ENCODE measurements around the gene MRPL12.
A peak's percentile ranks its signal among the peaks of the same experiment; 100 is the strongest.
"Not testable (repeated sequence)": the region's sequence is repeated elsewhere in the genome, so short reads cannot be mapped to it uniquely, and the experiment has no call there.

Gene MRPL12

DNA sequence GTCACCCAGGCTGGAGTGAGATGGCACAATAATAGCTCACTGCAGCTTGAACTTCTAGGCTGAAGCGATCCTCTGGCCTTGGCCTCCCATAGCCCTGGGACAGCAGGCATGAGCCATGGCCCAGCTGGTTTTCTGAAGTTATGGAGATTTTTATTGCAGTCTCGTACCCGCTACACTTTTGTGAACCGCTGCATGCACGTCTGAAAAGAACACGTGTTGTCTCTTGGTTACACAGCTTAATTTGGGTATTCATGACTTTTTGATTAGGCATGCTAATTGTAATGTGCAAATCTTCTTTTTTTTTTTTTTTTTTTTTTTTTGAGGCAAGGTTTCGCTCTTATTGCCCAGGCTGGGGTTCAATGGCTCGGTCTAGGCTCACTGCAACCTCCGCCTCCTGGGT is 22.3 kb downstream of the MRPL12 start:
- H3K27ac Mint-ChIP-seq, result no peak overlapping the region
- ATAC-seq (ENCODE audit: low read depth) (no peak), DNase-seq (ENCODE audit: low spot score in 2 of 2) (no peak)
- peaks cover 3% of the 10 kb centered on the region for H3K4me1 Mint-ChIP-seq
- H3K27me3 Mint-ChIP-seq, result peaks cover 17% of the 10 kb centered on the region
- H3K36me3 Mint-ChIP-seq, result no peaks in the 10 kb centered on the region
- no peak overlapping the region for H3K4me3 Mint-ChIP-seq
- H3K9me3 Mint-ChIP-seq, result no peaks in the 10 kb centered on the region

DNA sequence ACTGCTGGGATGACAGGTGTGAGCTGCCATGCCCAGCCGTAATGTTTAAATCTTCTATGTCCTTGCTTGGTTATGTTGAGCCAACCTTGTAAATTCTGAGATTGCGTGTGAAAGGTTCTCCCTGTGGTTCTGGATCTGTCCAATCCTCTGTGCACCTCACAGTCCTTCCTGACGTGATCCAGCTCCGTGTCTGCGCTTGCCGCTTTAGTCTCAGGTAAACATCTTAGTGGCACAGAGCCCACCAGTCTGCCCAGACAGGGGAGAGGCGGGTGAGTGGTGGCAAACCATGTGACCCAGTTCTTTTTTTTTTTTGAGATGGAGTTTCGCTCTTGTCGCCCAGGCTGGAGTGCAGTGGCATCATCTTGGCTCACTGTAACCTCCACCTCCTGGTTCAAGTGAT is 22.8 kb downstream of the MRPL12 start:
- H3K36me3 Mint-ChIP-seq, result no peaks in the 10 kb centered on the region
- no peak overlapping the region for H3K27ac Mint-ChIP-seq
- peaks cover 3% of the 10 kb centered on the region for H3K4me1 Mint-ChIP-seq
- no peak for DNase-seq (ENCODE audit: low spot score in 2 of 2)
- H3K4me3 Mint-ChIP-seq, result no peak overlapping the region
- no peaks in the 10 kb centered on the region for H3K9me3 Mint-ChIP-seq
- peaks cover 19% of the 10 kb centered on the region for H3K27me3 Mint-ChIP-seq
- no peak for ATAC-seq (ENCODE audit: low read depth)

DNA sequence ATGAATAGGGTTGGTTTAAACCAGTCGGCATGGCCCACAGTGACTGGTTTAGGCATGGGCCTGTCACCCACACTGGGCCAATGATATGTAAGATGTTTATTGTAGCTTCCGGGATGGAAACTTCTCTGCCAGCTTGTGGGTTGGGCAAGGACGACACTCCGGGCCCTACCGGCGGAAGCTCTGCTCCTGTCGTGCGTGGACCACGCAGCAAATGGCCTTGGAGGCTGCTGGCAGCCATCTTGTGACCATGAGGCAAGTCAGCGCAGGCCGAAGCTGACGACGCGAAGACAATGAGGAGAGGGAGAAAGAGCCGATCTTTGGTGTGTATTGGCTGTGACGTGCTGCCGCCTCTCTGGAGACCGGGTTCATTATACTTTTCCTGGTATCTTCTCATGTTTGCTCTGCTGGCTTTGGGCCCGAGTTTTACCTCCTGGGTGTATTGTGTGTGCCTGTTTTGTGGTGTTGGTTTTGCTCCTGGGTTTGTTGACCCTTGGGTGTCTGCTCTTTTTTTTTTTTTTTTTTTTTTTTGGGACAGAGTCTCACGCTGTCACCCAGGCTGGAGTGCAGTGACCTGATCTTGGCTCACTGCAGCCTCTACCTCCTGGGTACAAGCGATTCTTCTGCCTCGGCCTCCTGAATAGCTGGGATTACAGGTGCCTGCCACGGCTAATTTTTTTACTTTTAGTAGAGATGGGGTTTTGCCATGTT is 24.3 kb downstream of the MRPL12 start:
- ATAC-seq (ENCODE audit: low read depth) (no peak), DNase-seq (ENCODE audit: low spot score in 2 of 2) (no peak)
- Mint-ChIP-seq H3K9me3 (no peaks in the 10 kb centered on the region), H3K4me1 (peaks cover 3% of the 10 kb centered on the region), H3K27me3 (peaks cover 20% of the 10 kb centered on the region), H3K27ac (no peak overlapping the region), H3K36me3 (no peaks in the 10 kb centered on the region), H3K4me3 (no peak overlapping the region)

DNA sequence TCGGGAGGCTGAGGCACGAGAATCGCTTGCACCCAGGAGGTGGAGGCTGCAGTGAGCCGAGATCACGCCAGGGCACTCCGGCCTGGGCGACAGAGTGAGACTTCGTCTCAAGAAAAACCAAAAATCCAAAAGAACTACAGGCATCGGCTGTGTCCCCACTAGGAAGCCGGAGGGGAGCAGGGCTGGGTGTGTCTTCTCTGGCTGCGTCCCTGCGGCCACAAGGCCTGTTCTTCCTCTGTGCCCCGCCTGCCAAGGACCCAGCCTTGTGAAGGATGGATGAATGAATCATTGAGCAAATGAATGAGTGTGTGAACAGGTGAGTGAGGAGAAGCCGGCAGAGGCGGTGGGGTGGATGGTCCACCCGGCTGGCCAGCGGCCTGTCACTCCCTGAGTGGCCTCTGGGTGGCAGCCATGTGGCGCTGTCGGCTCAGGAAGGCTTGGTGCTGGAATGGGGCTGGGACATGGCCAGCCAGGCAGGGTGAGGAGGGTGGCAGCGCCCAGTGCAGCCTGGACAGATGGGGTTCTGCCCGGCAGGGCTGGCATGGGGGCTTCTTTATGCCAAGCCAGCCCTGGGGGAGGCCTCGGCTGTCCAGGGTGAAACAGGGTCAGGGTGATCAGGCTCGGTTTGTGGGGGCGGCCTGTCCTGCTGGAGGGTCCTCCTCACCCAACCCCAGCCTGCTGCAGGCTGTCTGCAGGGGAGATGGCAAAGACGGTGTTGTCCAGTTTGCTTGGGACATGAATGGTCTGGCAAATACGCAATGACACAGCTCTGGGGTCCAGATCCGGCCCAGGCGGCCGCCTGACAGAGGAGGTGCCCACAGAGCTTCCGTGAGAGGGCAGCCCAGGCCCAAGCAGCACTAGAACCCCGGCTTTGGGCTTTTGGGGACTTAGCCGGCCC is 30.6 kb downstream of the MRPL12 start:
- peak; percentile 50 to 59 for DNase-seq (ENCODE audit: low spot score in 2 of 2)
- peaks cover 15% of the 10 kb centered on the region for H3K27me3 Mint-ChIP-seq
- no peak overlapping the region for H3K4me3 Mint-ChIP-seq
- no peaks in the 10 kb centered on the region for H3K36me3 Mint-ChIP-seq
- H3K9me3 Mint-ChIP-seq, result no peaks in the 10 kb centered on the region
- peak; percentile 67 for ATAC-seq (ENCODE audit: low read depth)
- H3K4me1 Mint-ChIP-seq, result peaks cover 8% of the 10 kb centered on the region
- no peak overlapping the region for H3K27ac Mint-ChIP-seq

DNA sequence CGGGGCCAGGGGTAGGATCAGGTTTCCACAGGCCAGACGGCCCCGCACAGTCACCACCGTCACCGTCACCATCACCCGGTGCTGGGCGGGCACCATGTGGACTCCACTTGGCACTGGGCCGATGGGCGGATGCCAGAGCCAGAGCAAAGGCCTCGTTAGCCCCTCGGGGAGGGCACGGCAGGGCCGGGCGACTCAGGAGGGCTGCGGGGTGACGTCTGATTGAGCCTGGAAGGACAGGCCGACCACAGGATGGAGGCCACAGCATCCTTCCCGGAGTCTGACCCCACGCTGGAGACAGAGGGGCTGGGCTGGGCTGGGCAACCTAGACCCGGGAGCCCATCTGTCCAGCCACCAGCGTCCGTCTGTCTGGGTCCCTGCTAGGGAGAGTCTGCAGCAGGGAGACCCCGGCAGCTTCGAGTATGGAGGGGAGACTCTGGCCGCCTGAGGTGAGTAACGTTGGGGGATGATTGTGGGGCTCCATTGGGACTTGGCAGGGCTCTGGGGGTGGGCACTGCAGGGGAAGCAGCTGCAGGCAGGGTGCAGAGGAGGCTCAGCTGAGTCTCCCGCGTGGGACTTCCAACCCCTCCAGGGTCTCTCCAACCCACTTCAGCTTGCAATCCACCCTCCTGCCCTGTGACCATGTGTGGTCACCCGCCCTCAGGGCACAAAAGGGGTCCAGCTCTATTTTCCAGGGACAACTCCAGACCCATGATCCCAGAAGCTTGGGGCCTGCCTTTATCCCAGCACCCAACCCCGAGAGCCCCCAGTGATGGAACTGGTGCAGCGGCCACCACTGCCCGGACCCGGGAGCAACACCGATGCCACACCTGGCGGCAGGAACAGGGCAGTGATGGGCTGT is 31.5 kb downstream of the MRPL12 start:
- no peaks in the 10 kb centered on the region for H3K9me3 Mint-ChIP-seq
- peaks cover 16% of the 10 kb centered on the region for H3K27me3 Mint-ChIP-seq
- DNase-seq (ENCODE audit: low spot score in 2 of 2) (no peak), ATAC-seq (ENCODE audit: low read depth) (no peak)
- H3K4me3 Mint-ChIP-seq, result no peak overlapping the region
- H3K27ac Mint-ChIP-seq, result no peak overlapping the region
- H3K4me1 Mint-ChIP-seq, result peaks cover 8% of the 10 kb centered on the region
- no peaks in the 10 kb centered on the region for H3K36me3 Mint-ChIP-seq

DNA sequence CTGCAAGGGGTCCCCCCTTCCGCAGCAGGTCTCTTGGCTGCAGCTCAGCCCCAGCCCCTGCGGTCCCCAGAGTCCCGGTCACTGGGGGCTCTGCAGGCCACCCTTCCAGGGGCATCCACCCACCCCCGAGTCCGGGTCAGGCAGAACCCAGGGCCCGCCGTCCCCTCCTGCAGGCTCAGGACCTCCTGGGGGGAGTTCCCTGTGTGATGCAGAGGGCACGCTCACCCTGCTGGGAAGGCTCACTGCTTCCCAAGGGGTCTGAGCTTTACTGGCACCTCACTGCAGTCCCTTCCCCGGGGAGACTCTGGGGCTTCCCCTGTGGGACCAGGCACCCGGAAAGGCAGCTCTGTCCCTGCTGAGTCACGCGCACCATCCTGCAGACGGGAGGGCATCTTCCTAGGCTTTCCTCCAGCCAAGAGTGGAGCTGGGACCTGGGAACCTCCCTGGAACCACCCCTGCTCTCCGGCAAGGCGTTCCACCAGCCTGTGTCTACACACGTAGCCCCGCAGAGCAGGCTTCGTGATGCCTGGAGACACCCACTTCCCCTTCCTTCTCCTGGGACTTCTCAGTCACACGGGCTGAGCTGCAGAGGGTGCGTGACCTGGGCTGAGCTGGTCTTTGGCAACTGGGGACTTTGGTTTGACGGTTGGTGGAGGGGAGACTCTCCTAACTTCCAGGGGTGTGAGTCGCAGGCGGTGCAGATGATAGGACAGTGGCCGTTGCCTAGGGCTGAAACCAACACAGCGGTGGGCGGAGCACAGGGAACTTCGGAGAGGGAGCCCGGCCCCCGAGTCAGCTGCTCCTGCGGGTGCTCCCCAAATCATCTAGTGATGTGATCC is 32.3 kb downstream of the MRPL12 start:
- ATAC-seq (ENCODE audit: low read depth), result peak; percentile 88
- no peaks in the 10 kb centered on the region for H3K36me3 Mint-ChIP-seq
- H3K9me3 Mint-ChIP-seq, result no peaks in the 10 kb centered on the region
- H3K27me3 Mint-ChIP-seq, result peaks cover 16% of the 10 kb centered on the region
- H3K27ac Mint-ChIP-seq, result no peak overlapping the region
- H3K4me1 Mint-ChIP-seq, result peaks cover 8% of the 10 kb centered on the region
- H3K4me3 Mint-ChIP-seq, result peak overlapping the region; percentile 81
- peak in 1 of 2 donors; percentile 32 for DNase-seq (ENCODE audit: low spot score in 2 of 2)

DNA sequence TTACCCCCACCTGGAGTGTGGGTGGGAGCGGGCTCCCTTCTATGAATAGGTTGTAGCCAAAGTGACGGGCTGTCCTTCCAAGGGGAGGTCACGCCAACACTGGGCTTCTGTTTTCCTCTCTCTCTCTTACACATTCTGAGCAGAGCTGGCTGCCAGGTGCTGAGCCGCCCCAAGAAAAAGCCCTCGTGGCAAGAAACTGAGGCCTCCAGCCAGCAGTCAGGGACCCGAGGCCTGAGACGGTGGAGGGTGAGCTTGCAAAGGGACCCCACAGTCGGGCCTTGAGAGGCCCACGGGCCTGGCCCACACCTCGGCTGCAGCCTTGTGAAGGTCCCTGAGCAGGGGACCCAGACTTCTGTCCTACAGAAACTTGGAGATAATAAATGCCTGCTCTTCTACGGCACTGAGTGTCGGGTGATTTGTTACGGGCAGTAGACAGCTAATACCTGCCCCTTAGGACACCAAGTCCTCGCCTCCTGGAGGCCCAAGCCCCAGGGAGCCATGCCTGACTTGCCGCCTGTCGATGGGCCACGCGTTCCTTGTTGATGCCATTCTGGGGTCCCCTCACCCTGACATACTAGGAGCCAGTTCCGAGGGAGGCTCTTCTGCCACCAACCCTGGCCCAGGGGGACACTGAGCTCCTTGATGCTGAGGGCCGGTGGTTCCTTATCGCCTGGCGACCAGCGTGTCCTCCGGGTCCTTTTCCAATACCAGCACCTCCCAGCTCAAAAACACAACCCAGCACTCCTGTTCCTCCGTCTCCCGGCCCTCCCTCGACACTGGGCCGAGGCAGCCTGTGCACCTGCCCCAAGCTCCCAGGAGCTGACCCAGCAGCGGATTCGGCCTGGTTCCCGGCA is 35.0 kb downstream of the MRPL12 start:
- H3K36me3 Mint-ChIP-seq, result no peaks in the 10 kb centered on the region
- H3K9me3 Mint-ChIP-seq, result no peaks in the 10 kb centered on the region
- peaks cover 16% of the 10 kb centered on the region for H3K27me3 Mint-ChIP-seq
- DNase-seq (ENCODE audit: low spot score in 2 of 2) (no peak), ATAC-seq (ENCODE audit: low read depth) (no peak)
- peaks cover 12% of the 10 kb centered on the region for H3K4me1 Mint-ChIP-seq
- H3K27ac Mint-ChIP-seq, result no peak overlapping the region
- no peak overlapping the region for H3K4me3 Mint-ChIP-seq

DNA sequence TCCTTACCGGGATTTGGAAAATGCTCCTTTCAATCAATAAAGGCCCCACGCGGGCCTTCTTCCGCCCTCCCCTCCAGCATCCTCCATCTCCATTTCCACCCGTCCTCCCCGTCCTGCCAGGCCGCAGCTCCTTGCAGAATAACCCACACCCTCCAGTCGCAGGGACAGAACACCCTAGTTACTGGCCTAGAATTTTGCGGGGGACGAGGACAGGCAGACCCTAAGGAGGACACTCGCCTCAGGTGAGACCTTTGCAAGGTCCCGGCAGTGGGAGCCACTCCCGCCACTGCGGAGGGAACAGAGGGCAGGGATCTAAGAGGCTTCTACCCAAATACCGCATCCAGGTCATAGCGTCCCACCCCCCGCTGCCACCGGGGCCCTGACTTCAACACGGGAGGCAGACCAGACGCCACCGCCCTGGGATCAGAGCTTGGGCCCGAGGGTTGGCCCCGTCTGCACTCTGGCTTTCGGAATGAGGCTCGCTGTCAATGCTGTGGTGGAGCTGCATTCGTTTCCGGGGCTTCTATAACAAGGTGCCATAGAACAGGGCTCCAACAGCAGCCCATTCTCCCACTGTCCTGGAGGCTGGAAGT is 35.7 kb downstream of the MRPL12 start:
- no peaks in the 10 kb centered on the region for H3K9me3 Mint-ChIP-seq

DNA sequence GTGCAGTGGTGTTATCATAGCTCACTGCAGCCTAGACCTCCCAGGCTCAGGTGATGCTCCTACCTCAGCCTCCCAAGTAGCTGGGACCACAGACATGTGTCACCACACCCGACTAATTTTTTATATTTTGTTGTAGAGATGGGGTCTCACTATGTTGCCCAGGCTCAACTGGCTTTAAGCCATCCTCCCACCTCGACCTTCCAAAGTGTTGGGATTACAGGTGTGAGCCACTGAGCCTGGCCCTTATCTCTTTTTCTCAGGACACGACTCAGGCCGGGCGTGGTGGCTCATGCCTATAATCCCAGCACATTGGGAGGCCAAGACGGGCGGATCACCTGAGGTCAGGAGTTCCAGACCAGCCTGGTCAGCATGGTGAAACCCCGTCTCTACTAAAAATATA is 36.4 kb downstream of the MRPL12 start:
- peaks cover 12% of the 10 kb centered on the region for H3K27me3 Mint-ChIP-seq
- not testable (repeated sequence) for ATAC-seq (ENCODE audit: low read depth); H3K4me3 Mint-ChIP-seq; DNase-seq (ENCODE audit: low spot score in 2 of 2); H3K9me3 Mint-ChIP-seq; H3K4me1 Mint-ChIP-seq; H3K27ac Mint-ChIP-seq; H3K36me3 Mint-ChIP-seq

More for the DNA sequence above, 35.7 kb downstream of the MRPL12 start:
- DNase-seq (ENCODE audit: low spot score in 2 of 2), result no peak
- Mint-ChIP-seq H3K36me3 (no peaks in the 10 kb centered on the region), H3K27me3 (peaks cover 12% of the 10 kb centered on the region), H3K27ac (no peak overlapping the region), H3K4me3 (no peak overlapping the region), H3K4me1 (peaks cover 9% of the 10 kb centered on the region)
- ATAC-seq (ENCODE audit: low read depth), result no peak

DNA sequence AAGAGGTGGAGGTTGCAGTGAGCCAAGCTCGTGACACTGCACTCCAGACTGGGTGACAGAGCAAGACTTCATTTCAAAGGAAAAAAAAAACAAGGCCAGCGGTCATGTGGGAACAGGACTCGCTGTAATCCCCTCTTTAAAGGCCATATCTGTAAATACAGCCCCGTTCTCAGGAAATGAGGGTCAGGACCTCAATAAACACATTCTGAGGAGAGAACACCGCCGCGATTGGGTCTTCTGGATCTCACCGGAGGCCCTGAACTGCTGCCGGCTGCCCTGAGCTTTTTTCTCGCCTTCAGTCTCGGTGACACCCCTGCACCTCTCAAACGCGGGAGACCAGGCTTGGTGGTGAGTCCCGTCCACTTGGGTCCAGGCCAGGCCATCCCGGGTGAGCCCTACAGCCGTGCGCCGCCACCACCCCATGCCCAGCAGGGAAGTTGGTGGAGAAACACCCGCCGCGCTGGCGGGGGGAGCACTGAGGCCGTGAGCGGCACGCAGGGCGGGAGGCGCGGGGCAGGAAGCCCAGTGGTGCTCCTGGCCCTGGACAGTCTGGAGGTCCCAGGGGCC is 37.3 kb downstream of the MRPL12 start:
- H3K27ac Mint-ChIP-seq, result no peak overlapping the region
- no peaks in the 10 kb centered on the region for H3K9me3 Mint-ChIP-seq
- DNase-seq (ENCODE audit: low spot score in 2 of 2) (no peak), ATAC-seq (ENCODE audit: low read depth) (no peak)
- H3K27me3 Mint-ChIP-seq, result peaks cover 12% of the 10 kb centered on the region
- H3K4me3 Mint-ChIP-seq, result no peak overlapping the region
- no peaks in the 10 kb centered on the region for H3K36me3 Mint-ChIP-seq
- H3K4me1 Mint-ChIP-seq, result peaks cover 8% of the 10 kb centered on the region

DNA sequence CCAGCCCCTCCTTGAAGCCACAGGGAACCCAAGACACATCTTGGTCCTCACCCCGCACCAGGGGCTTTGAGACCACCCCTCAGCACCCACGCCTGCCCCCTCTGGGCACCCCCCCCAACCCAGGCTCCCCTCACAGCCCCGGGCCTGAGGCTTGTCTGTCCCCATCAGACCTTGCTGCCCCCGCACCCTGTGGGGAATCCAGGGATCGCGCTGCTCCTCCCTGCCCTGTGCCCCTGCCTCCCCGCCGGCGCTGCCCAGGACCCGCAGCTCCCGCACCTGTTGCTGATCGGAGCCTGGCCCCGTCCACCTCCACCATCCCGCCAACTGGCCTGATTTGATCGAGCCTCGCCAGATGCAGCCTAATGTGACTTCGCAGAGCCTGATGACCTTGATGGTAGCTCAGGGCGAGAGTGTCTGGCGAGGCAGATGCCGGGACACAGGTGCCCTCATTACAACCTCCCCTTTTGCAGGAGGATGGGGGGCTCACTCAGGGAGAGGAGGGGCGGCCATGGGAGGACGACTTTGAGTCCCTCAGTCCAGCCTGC is 38.0 kb downstream of the MRPL12 start:
- H3K4me1 Mint-ChIP-seq, result peaks cover 4% of the 10 kb centered on the region
- peaks cover 9% of the 10 kb centered on the region for H3K27me3 Mint-ChIP-seq
- DNase-seq (ENCODE audit: low spot score in 2 of 2) (no peak), ATAC-seq (ENCODE audit: low read depth) (no peak)
- no peak overlapping the region for H3K4me3 Mint-ChIP-seq
- no peak overlapping the region for H3K27ac Mint-ChIP-seq
- H3K9me3 Mint-ChIP-seq, result no peaks in the 10 kb centered on the region
- no peaks in the 10 kb centered on the region for H3K36me3 Mint-ChIP-seq

Measured in memory B cell (primary cell).